Mesodermal cell (in vitro differentiated cells): ENCODE results near the gene GCDH.
A peak's percentile ranks its signal among the peaks of the same experiment; 100 is the strongest.

ENCODE experiments used
- H3K27ac ChIP-seq: 2 replicates; pipeline ENCODE4 v1.7.0; 2013; ENCODE audit warnings: mild to moderate bottlenecking, low read depth, low read length, moderate library complexity; ENCODE audit not compliant: severe bottlenecking
- H3K36me3 ChIP-seq: 2 replicates; pipeline ENCODE4 v1.7.1; 2013; ENCODE audit warnings: mild to moderate bottlenecking, low read length, moderate library complexity; ENCODE audit not compliant: control insufficient read depth, insufficient read depth
- H3K4me1 ChIP-seq: one replicate; pipeline ENCODE4 v1.7.1; 2013; ENCODE audit warnings: mild to moderate bottlenecking, low read length; ENCODE audit not compliant: insufficient read depth, control insufficient read depth, poor library complexity, severe bottlenecking
- H3K4me3 ChIP-seq: 2 replicates; pipeline ENCODE4 v1.7.0; 2013; ENCODE audit warnings: low read length, control low read depth, mild to moderate bottlenecking; ENCODE audit not compliant: insufficient read depth, poor library complexity, severe bottlenecking; ENCODE audit errors: extremely low read depth
- H3K9me3 ChIP-seq: 2 replicates; pipeline ENCODE4 v1.7.1; 2013; ENCODE audit warnings: mild to moderate bottlenecking, low read length, moderate library complexity; ENCODE audit not compliant: control insufficient read depth
- WGBS, 2 experiments: methylation state at CpG; one replicate each; pipeline ENCODE4 v1.1.5; 2013; ENCODE audit warnings: missing lambda C conversion rate in 2 of 2; ENCODE audit not compliant: insufficient coverage in 2 of 2; 5-methylcytosine and 5-hydroxymethylcytosine counted together

GCDH gene

GRCh38 chr19:12873891-12874745 is 16.8 kb upstream of the GCDH start:
- peaks cover 5% of the 10 kb centered on the region for H3K36me3 ChIP-seq
- no peak overlapping the region for H3K4me3 ChIP-seq
- 96 to 97% methylated on average over 63 to 83 of the region's 86 CpGs for WGBS, 2 experiments
- no peaks in the 10 kb centered on the region for H3K9me3 ChIP-seq
- H3K4me1 ChIP-seq = no peaks in the 10 kb centered on the region
- no peak overlapping the region for H3K27ac ChIP-seq

GRCh38 chr19:12875086-12875485 is 15.9 kb upstream of the GCDH start:
- H3K27ac ChIP-seq = no peak overlapping the region
- no peak overlapping the region for H3K4me3 ChIP-seq
- WGBS, 2 experiments = 96 to 98% methylated on average over 4 to 5 of the region's 6 CpGs
- H3K4me1 ChIP-seq = no peaks in the 10 kb centered on the region
- peaks cover 5% of the 10 kb centered on the region for H3K36me3 ChIP-seq
- no peaks in the 10 kb centered on the region for H3K9me3 ChIP-seq

- Histone ChIP-seq H3K4me3 (peak overlapping the region; percentile 64), H3K27ac (peak overlapping the region; percentile 36), H3K4me1 (peaks cover 4% of the 10 kb centered on the region), H3K36me3 (peaks cover 5% of the 10 kb centered on the region), H3K9me3 (peaks cover 27% of the 10 kb centered on the region)
- 16 to 21% methylated on average over 23 to 29 of the region's 29 CpGs for WGBS, 2 experiments
Measured at GRCh38 chr19:12880551-12881171, 10.3 kb upstream of the GCDH start.

GRCh38 chr19:12881172-12881808 is 9.7 kb upstream of the GCDH start, which contains the start of gene DNASE2:
DNASE2 (minus strand) TSS chr19:12881449; CDS start chr19:12881375, 74 bp downstream.
- Histone ChIP-seq H3K36me3 (peaks cover 5% of the 10 kb centered on the region), H3K4me3 (peak within 1 kb of the TSS; percentile 64), H3K4me1 (peaks cover 4% of the 10 kb centered on the region), H3K27ac (peak within 1 kb of the TSS; percentile 36), H3K9me3 (peaks cover 27% of the 10 kb centered on the region)
- WGBS, 2 experiments = 0% methylated on average over 34 of the region's 38 CpGs

GRCh38 chr19:12882589-12882988 is 8.4 kb upstream of the GCDH start:
- Histone ChIP-seq H3K4me3 (no peak overlapping the region), H3K36me3 (peaks cover 5% of the 10 kb centered on the region)
- 83 to 87% methylated on average over 3 of the region's 3 CpGs for WGBS, 2 experiments

GRCh38 chr19:12884202-12884601 is 6.8 kb upstream of the GCDH start:
- WGBS, 2 experiments = 89 to 97% methylated on average over 2 to 3 of the region's 3 CpGs
- H3K9me3 ChIP-seq = peaks cover 27% of the 10 kb centered on the region
- no peak overlapping the region for H3K27ac ChIP-seq
- H3K36me3 ChIP-seq = no peaks in the 10 kb centered on the region
- peaks cover 4% of the 10 kb centered on the region for H3K4me1 ChIP-seq
- no peak overlapping the region for H3K4me3 ChIP-seq

More at GRCh38 chr19:12882589-12882988, 8.4 kb upstream of the GCDH start:
- H3K27ac ChIP-seq = no peak overlapping the region
- peaks cover 27% of the 10 kb centered on the region for H3K9me3 ChIP-seq
- H3K4me1 ChIP-seq = peaks cover 4% of the 10 kb centered on the region

- Histone ChIP-seq H3K36me3 (no peaks in the 10 kb centered on the region), H3K27ac (no peak overlapping the region), H3K4me3 (no peak overlapping the region), H3K9me3 (peaks cover 27% of the 10 kb centered on the region), H3K4me1 (peaks cover 4% of the 10 kb centered on the region)
- WGBS, 2 experiments = 90 to 95% methylated on average over 9 to 10 of the region's 12 CpGs
Measured at GRCh38 chr19:12884627-12884925, 6.4 kb upstream of the GCDH start.

- H3K4me3 ChIP-seq = peak overlapping the region; percentile 28
- 8 to 12% methylated on average over 51 to 54 of the region's 73 CpGs for WGBS, 2 experiments
- H3K27ac ChIP-seq = no peak overlapping the region
- peaks cover 27% of the 10 kb centered on the region for H3K9me3 ChIP-seq
- H3K36me3 ChIP-seq = no peaks in the 10 kb centered on the region
- peaks cover 4% of the 10 kb centered on the region for H3K4me1 ChIP-seq
Measured at GRCh38 chr19:12884926-12885748, 5.8 kb upstream of the GCDH start.

- Histone ChIP-seq H3K9me3 (peaks cover 27% of the 10 kb centered on the region), H3K4me1 (peaks cover 4% of the 10 kb centered on the region), H3K27ac (no peak overlapping the region), H3K36me3 (no peaks in the 10 kb centered on the region), H3K4me3 (peak overlapping the region; percentile 28)
- 3 to 7% methylated on average over 19 to 38 of the region's 53 CpGs for WGBS, 2 experiments
Measured at GRCh38 chr19:12885749-12886650, 5.0 kb upstream of the GCDH start.
